Endothelial cell of umbilical vein (primary cell): ENCODE data around the gene GOLGA8S. TPM values are rescaled to one million over a fixed set of nuclear protein-coding genes. Genes with fewer than 3 reads are reported as not detected.

Source experiments
- BruUV-seq: library from RNA; stranded (reverse); fragments of 400-500 nt; replicated peaks from 2 replicates; lab custom pipeline; 2021; lab: Mats Ljungman, UMichigan
- CTCF ChIA-PET: fragments of 300-600, 350-600 bp; sonication (Branson Sonifier 250); formaldehyde crosslinking; loops from one replicate; lab custom pipeline; 2021; ENCODE audit warnings: antibody characterized with exemption, inconsistent platforms; lab: Charles Lee
- POLR2A ChIA-PET: fragments of 300-600, 350-600 bp; sonication (Branson Sonifier 250); formaldehyde crosslinking; loops from one replicate; lab custom pipeline; 2021; ENCODE audit warnings: antibody characterized with exemption, inconsistent platforms; lab: Charles Lee
- DNase-seq: peaks from one replicate; pipeline ENCODE4 v3.0.0-alpha.2; 2011; ENCODE audit warnings: low read depth, low spot score
- FAIRE-seq: peaks from 2 replicates; lab custom pipeline; 2011; peaks lifted over from hg19 to GRCh38; lab: Jason Lieb, UNC
- H2AFZ ChIP-seq: 2 replicates; pipeline ENCODE4 v1.6.0; 2012; ENCODE audit warnings: low read depth, low read length, control low read depth, inconsistent platforms
- H3K27ac ChIP-seq: 2 replicates; pipeline ENCODE4 v1.5.1; 2011; ENCODE audit warnings: low read depth, mild to moderate bottlenecking, control low read depth, low read length, moderate library complexity; ENCODE audit not compliant: insufficient read depth
- H3K27me3 ChIP-seq, 2 experiments: 2 replicates each; pipeline versions ENCODE4 v1.6.0 to v1.6.1; 2011; ENCODE audit warnings: low read length in 2 of 2, mixed read lengths in 1 of 2; ENCODE audit not compliant: control insufficient read depth in 2 of 2, insufficient read depth in 2 of 2
- H3K36me3 ChIP-seq, 2 experiments: 2 replicates in 1 of 2; 3 replicates in 1 of 2; pipeline ENCODE4 v1.5.1; 2011; ENCODE audit warnings: low read length in 2 of 2, mild to moderate bottlenecking in 1 of 2, moderate library complexity in 1 of 2; ENCODE audit not compliant: control insufficient read depth in 2 of 2, insufficient read depth in 2 of 2; ENCODE audit errors: extremely low read depth in 1 of 2
- H3K4me1 ChIP-seq: 3 replicates; pipeline ENCODE4 v1.5.1; 2011; ENCODE audit warnings: mild to moderate bottlenecking, low read length; ENCODE audit not compliant: control insufficient read depth, insufficient read depth; ENCODE audit errors: extremely low read depth
- H3K4me2 ChIP-seq: 2 replicates; pipeline ENCODE4 v1.6.1; 2011; ENCODE audit warnings: low read length, control low read depth, mixed read lengths; ENCODE audit not compliant: insufficient read depth
- H3K4me3 ChIP-seq, 3 experiments: fragments of 200-600 bp in 1 of 3; sonication (generic), shearing (Covaris generic) in 1 of 3; replicated peaks in 1 of 3; 2 replicates each; pipeline ENCODE4 v1.5.1; 2011 to 2016; ENCODE audit warnings: control low read depth in 3 of 3, low read length in 3 of 3, mild to moderate bottlenecking in 2 of 3, inconsistent platforms in 1 of 3, low read depth in 1 of 3, moderate library complexity in 1 of 3; ENCODE audit not compliant: insufficient read depth in 1 of 3
- H3K79me2 ChIP-seq: 2 replicates; pipeline ENCODE4 v1.6.0; 2012; ENCODE audit warnings: low read length, inconsistent platforms; ENCODE audit not compliant: control insufficient read depth, insufficient read depth
- H3K9ac ChIP-seq: replicated peaks from 2 replicates; pipeline ENCODE3; 2011; ENCODE audit warnings: low read length, control low read depth; ENCODE audit not compliant: insufficient read depth; ENCODE audit errors: extremely low read depth
- H3K9me1 ChIP-seq: replicated peaks from 3 replicates; pipeline ENCODE4 v1.6.0; 2011; ENCODE audit warnings: mild to moderate bottlenecking, low read length; ENCODE audit not compliant: control insufficient read depth, insufficient read depth; ENCODE audit errors: extremely low read depth
- H3K9me3 ChIP-seq: replicated peaks from 2 replicates; pipeline ENCODE4 v1.5.1; 2012; ENCODE audit warnings: low read length, inconsistent platforms; ENCODE audit not compliant: control insufficient read depth, insufficient read depth
- H4K20me1 ChIP-seq: replicated peaks from 2 replicates; pipeline ENCODE3; 2011; ENCODE audit warnings: mild to moderate bottlenecking, low read length; ENCODE audit not compliant: control insufficient read depth, insufficient read depth; ENCODE audit errors: extremely low read depth
- EZH2 ChIP-seq: IDR thresholded peaks from 2 replicates; pipeline ENCODE4 v1.6.1; 2012; ENCODE audit warnings: borderline replicate concordance, low read depth, mild to moderate bottlenecking, moderate library complexity, low read length, inconsistent platforms; ENCODE audit not compliant: severe bottlenecking
- FOS ChIP-seq: IDR thresholded peaks from 2 replicates; pipeline ENCODE4 v1.6.1; 2011; ENCODE audit warnings: mild to moderate bottlenecking, low read length, moderate library complexity, borderline replicate concordance; ENCODE audit not compliant: insufficient read depth
- GATA2 ChIP-seq: IDR thresholded peaks from 2 replicates; pipeline ENCODE4 v1.7.0; 2011; ENCODE audit warnings: low read depth, mild to moderate bottlenecking, moderate library complexity, mixed read lengths, low read length; ENCODE audit not compliant: insufficient read length, insufficient read depth
- JUN ChIP-seq: IDR thresholded peaks from 2 replicates; pipeline ENCODE4 v1.6.1; 2011; ENCODE audit warnings: borderline replicate concordance, low read depth; ENCODE audit not compliant: insufficient read length, insufficient read depth
- MAX ChIP-seq: IDR thresholded peaks from 2 replicates; pipeline ENCODE4 v1.6.1; 2011; ENCODE audit not compliant: insufficient read depth, insufficient read length
- MYC ChIP-seq: IDR thresholded peaks from one replicate; pipeline ENCODE4 v1.6.1; 2011; ENCODE audit warnings: mild to moderate bottlenecking, low read depth, low read length
- POLR2A ChIP-seq: IDR thresholded peaks from 2 replicates; pipeline ENCODE4 v1.6.1; 2012; ENCODE audit warnings: low read depth, mild to moderate bottlenecking, control low read depth, low read length
- POLR2AphosphoS5 ChIP-seq: IDR thresholded peaks from 2 replicates; pipeline ENCODE4 v1.6.1; 2012; ENCODE audit warnings: low read depth, mild to moderate bottlenecking, control low read depth, low read length, moderate library complexity; ENCODE audit not compliant: insufficient read depth
- dilution Hi-C: fragments of 300-500 bp; cut with MboI; formaldehyde crosslinking; loops from one replicate; pipeline ENCODE4 v1.15.0; 2019; ENCODE audit warnings: low sequenced_read_pairs; ENCODE audit not compliant: extremely low pct_ligation_motif_present
- intact Hi-C: fragments of 100-400 bp; cut with micrococcal nuclease; formaldehyde crosslinking; loops from one replicate; pipeline ENCODE4 v1.10.0; 2022
- polyA plus RNA-seq, 4 experiments: library from polyadenylated mRNA; depleted of rRNA in 3 of 4; stranded (reverse) in 3 of 4; unstranded in 1 of 4; fragments of >200 nt; gene quantifications; 2 replicates each; pipeline versions ENCODE4 v1.2.1 to v1.2.3, GENCODE V29; 2011 to 2012; ENCODE audit warnings: missing spikeins in 1 of 4
- total RNA-seq: library from RNA; stranded (reverse); gene quantifications from 2 replicates; pipeline ENCODE4 v1.2.3, GENCODE V29; 2021
- TF ChIP-seq, protein P1 (sequence below), 2 donors: IDR thresholded peaks; 1 replicate in 1 of 2; 2 replicates in 1 of 2; pipeline ENCODE4 v1.5.1; 2011; ENCODE audit warnings: low read length in 2 of 2, mild to moderate bottlenecking in 2 of 2, moderate library complexity in 2 of 2, control low read depth in 1 of 2, inconsistent platforms in 1 of 2, low read depth in 1 of 2; ENCODE audit not compliant: insufficient read depth in 1 of 2; ENCODE audit errors: extremely low read depth in 1 of 2

GOLGA8S gene
- total and polyA plus RNA-seq, 2 donors (not counting 3 experiments of a cell fraction or from before 2014, with no cell fraction given) = 0.04 to 0.55 TPM

DNA sequence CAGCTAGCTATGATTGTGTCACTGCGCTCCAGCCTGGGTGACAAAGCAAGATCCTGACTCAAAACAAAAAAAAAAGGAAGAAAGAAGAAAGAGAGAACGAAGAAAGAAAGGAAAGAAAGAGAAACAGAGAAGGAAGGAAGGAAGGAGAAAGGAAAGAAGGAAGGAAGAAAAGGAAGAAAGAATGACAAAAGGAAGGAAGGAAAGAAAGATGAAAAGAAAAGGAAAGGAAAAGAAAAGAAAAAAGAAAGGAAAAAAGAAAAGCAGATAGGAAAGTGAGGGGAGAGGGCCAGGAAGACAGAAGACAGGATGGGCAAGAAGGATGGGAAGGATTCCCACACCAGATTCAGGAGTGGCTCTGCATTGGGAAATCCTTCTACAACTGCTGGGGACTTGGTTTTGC, 47.6 kb downstream of the GOLGA8S start:
- Histone ChIP-seq H3K79me2 (no peaks in the 10 kb centered on the region), H3K27me3 (no peaks in the 10 kb centered on the region), H3K4me1 (no peaks in the 10 kb centered on the region), H3K4me2 (no peak overlapping the region), H3K4me3 (no peak overlapping the region), H4K20me1 (no peaks in the 10 kb centered on the region), H3K9ac (no peak overlapping the region), H2AFZ (no peak overlapping the region), H3K36me3 (no peaks in the 10 kb centered on the region), H3K27ac (no peak overlapping the region), H3K9me3 (no peaks in the 10 kb centered on the region), H3K9me1 (no peaks in the 10 kb centered on the region)
- BruUV-seq = no TSS peak
- dilution Hi-C loops (no loop called here), intact Hi-C loops (no loop called here)
- DNase-seq = no peak
- ChIA-PET CTCF (no interaction called here), POLR2A (no interaction called here)
- TF ChIP-seq EZH2 (no peak), JUN (no peak), POLR2AphosphoS5 (no peak), GATA2 (no peak), POLR2A (no peak), FOS (no peak), MYC (no peak), MAX (no peak)
- TF ChIP-seq, protein P1, sequence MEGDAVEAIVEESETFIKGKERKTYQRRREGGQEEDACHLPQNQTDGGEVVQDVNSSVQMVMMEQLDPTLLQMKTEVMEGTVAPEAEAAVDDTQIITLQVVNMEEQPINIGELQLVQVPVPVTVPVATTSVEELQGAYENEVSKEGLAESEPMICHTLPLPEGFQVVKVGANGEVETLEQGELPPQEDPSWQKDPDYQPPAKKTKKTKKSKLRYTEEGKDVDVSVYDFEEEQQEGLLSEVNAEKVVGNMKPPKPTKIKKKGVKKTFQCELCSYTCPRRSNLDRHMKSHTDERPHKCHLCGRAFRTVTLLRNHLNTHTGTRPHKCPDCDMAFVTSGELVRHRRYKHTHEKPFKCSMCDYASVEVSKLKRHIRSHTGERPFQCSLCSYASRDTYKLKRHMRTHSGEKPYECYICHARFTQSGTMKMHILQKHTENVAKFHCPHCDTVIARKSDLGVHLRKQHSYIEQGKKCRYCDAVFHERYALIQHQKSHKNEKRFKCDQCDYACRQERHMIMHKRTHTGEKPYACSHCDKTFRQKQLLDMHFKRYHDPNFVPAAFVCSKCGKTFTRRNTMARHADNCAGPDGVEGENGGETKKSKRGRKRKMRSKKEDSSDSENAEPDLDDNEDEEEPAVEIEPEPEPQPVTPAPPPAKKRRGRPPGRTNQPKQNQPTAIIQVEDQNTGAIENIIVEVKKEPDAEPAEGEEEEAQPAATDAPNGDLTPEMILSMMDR (IDR thresholded peaks at IDR 0.05; ENCODE audit: extremely low read depth in 1 of 2, insufficient read depth in 1 of 2, low read depth in 1 of 2, low read length in 2 of 2) = no peak
- FAIRE-seq = no peak
